Muscle layer of duodenum (tissue), 2 donors: Measurements from ENCODE around the gene GALT.
"Not testable (repeated sequence)": the region's sequence is repeated elsewhere in the genome, so short reads cannot be mapped to it uniquely, and the experiment has no call there.

Experiments
- H3K27ac ChIP-seq: one replicate; pipeline ENCODE4 v1.7.0; 2013; ENCODE audit warnings: mild to moderate bottlenecking, low read length
- H3K27me3 ChIP-seq: one replicate; pipeline ENCODE4 v1.7.0; 2013; ENCODE audit warnings: low read depth, mild to moderate bottlenecking, control low read depth, low read length
- H3K36me3 ChIP-seq, 2 donors: one replicate each; pipeline ENCODE4 v1.7.0; 2013; ENCODE audit warnings: low read length in 2 of 2, control low read depth in 1 of 2, mild to moderate bottlenecking in 1 of 2; ENCODE audit not compliant: insufficient read depth in 2 of 2, control insufficient read depth in 1 of 2
- H3K4me1 ChIP-seq, 2 donors: one replicate each; pipeline ENCODE4 v1.7.0; 2013; ENCODE audit warnings: low read length in 2 of 2, mild to moderate bottlenecking in 2 of 2, control low read depth in 1 of 2, moderate library complexity in 1 of 2; ENCODE audit not compliant: insufficient read depth in 2 of 2, control insufficient read depth in 1 of 2
- H3K4me3 ChIP-seq, 2 donors: one replicate each; pipeline ENCODE4 v1.7.0; 2013; ENCODE audit warnings: low read length in 2 of 2, low read depth in 1 of 2, mild to moderate bottlenecking in 1 of 2
- H3K9me3 ChIP-seq, 2 donors: one replicate each; pipeline ENCODE4 v1.7.0; 2013; ENCODE audit warnings: low read length in 2 of 2, control low read depth in 1 of 2, mild to moderate bottlenecking in 1 of 2; ENCODE audit not compliant: control insufficient read depth in 1 of 2
- donor health status: healthy.

GALT gene

GRCh38 chr9:34639322-34639721, 7.2 kb upstream of the GALT start:
- not testable (repeated sequence) for H3K36me3 ChIP-seq, H3K27me3 ChIP-seq

DNA sequence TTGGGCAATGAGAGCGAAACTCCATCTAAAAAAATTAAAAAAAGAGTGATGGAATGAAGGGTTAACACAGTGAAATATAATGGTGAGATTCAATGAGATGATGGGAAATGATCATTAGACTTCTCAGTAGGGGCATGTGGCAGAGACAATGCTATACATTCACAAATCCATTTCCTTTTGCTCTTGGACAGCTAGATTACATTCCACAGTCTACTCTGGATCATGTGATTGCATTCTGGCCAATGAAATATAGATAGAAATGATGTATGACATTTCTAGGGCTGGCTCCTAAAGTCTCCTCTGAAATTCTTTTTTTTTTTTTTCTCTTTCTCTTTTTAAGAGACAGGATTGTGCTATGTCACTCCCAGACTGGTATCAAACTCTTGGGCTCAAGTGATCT, 3.8 kb upstream of the GALT start:
- peaks cover 5 to 19% of the 10 kb centered on the region in 2 donors for H3K4me1 ChIP-seq
- H3K27me3 ChIP-seq, result no peaks in the 10 kb centered on the region

More at GRCh38 chr9:34639322-34639721, 7.2 kb upstream of the GALT start:
- H3K9me3 ChIP-seq, H3K27ac ChIP-seq, H3K4me3 ChIP-seq: not testable (repeated sequence)
- H3K4me1 ChIP-seq, result peaks cover 5 to 22% of the 10 kb centered on the region in 2 donors

DNA sequence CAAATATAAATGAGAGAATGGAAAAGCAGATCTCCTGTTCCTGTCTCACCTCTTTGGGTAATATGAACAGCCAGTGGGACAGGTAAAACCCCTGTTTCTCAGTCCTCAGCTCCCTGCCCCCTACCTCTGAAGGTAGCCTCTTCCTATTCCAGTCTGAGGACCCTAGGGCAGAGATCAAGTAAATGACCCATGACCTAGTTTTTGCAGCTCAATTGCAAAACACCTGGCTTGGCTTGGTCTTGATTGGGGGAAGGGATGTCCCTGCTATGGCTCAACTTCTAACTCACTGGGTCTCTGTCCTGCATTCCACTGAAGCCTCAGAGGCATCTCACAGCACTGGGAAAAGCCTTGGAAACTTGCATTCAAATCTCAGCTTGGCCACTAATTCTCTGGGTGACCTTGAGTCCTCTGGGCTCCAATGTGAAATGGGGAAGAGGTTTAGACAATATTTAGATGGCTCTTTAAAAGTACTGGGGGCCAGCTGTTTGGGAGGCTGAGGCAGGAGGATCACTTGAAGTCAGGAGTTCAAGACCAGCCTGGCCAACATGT, 1.6 kb upstream of the GALT start:
- Histone ChIP-seq H3K27me3 (no peaks in the 10 kb centered on the region), H3K4me1 (peaks cover 5 to 27% of the 10 kb centered on the region in 2 donors), H3K4me3 (no peak overlapping the region), H3K27ac (no peak overlapping the region), H3K9me3 (no peaks in the 10 kb centered on the region), H3K36me3 (peaks cover 13 to 15% of the 10 kb centered on the region in 2 donors)

More for the DNA sequence above, 3.8 kb upstream of the GALT start:
- Histone ChIP-seq H3K9me3 (no peaks in the 10 kb centered on the region), H3K4me3 (no peak overlapping the region), H3K27ac (no peak overlapping the region), H3K36me3 (no peaks in the 10 kb centered on the region)

DNA sequence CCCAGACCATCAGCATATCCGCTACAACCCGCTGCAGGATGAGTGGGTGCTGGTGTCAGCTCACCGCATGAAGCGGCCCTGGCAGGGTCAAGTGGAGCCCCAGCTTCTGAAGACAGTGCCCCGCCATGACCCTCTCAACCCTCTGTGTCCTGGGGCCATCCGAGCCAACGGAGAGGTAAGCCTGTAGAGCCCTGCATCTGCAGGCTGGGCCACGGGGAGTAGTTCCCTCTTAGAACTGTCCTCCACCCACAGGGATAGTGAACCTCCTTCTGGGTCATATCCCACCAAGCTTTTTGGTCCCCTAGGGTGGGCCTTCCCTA, 569 bp downstream of the GALT start:
- peak overlapping the region; percentile 83 to 87 for H3K4me3 ChIP-seq
- peaks cover 15 to 41% of the 10 kb centered on the region in 2 donors for H3K4me1 ChIP-seq
- peaks cover 15% of the 10 kb centered on the region in 2 donors for H3K36me3 ChIP-seq
- H3K27ac ChIP-seq, result peak overlapping the region; percentile 76
- no peaks in the 10 kb centered on the region for H3K9me3 ChIP-seq
- no peaks in the 10 kb centered on the region for H3K27me3 ChIP-seq

GRCh38 chr9:34647651-34648050, 1.2 kb downstream of the GALT start:
- Histone ChIP-seq H3K36me3 (peaks cover 15% of the 10 kb centered on the region in 2 donors), H3K4me3 (peak overlapping the region; percentile 83 to 87), H3K27me3 (no peaks in the 10 kb centered on the region), H3K9me3 (no peaks in the 10 kb centered on the region), H3K27ac (peak overlapping the region; percentile 76), H3K4me1 (peaks cover 20 to 47% of the 10 kb centered on the region in 2 donors)

DNA sequence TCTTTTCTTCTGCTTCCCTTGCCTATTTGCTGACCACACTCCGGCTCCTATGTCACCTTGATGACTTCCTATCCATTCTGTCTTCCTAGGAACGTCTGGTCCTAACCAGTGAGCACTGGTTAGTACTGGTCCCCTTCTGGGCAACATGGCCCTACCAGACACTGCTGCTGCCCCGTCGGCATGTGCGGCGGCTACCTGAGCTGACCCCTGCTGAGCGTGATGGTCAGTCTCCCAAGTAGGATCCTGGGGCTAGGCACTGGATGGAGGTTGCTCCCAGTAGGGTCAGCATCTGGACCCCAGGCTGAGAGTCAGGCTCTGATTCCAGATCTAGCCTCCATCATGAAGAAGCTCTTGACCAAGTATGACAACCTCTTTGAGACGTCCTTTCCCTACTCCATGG, 2.2 kb downstream of the GALT start:
- Histone ChIP-seq H3K27ac (no peak overlapping the region), H3K4me3 (no peak overlapping the region), H3K4me1 (peaks cover 29 to 57% of the 10 kb centered on the region in 2 donors)

DNA sequence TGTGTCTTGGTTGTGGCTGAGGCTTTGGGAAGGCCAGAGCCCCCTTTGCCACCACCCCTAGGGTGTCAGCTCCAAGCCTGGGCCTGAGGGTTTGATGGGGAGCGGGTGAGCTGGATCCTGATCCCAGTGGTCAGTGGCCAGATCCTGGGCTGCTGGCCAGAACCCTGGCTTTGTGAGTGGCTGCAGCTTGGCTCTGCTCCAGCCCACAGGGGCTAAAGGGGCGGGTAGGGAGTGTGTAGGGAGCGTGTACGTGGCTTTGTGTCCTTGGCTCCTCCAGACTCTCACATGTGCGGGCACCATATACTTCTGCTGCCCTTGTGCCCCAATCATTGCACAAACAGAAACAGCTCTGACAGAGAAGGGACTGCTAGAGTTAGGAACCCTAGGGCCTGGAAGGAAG, 4.3 kb downstream of the GALT start:
- H3K27me3 ChIP-seq, result no peaks in the 10 kb centered on the region
- no peak overlapping the region for H3K4me3 ChIP-seq
- H3K9me3 ChIP-seq, result no peaks in the 10 kb centered on the region
- H3K27ac ChIP-seq, result peak overlapping the region; percentile 70
- H3K4me1 ChIP-seq, result peaks cover 29 to 76% of the 10 kb centered on the region in 2 donors
- peaks cover 15% of the 10 kb centered on the region in 2 donors for H3K36me3 ChIP-seq

More for the DNA sequence above, 2.2 kb downstream of the GALT start:
- H3K9me3 ChIP-seq, result no peaks in the 10 kb centered on the region
- no peaks in the 10 kb centered on the region for H3K27me3 ChIP-seq
- H3K36me3 ChIP-seq, result peaks cover 15% of the 10 kb centered on the region in 2 donors

DNA sequence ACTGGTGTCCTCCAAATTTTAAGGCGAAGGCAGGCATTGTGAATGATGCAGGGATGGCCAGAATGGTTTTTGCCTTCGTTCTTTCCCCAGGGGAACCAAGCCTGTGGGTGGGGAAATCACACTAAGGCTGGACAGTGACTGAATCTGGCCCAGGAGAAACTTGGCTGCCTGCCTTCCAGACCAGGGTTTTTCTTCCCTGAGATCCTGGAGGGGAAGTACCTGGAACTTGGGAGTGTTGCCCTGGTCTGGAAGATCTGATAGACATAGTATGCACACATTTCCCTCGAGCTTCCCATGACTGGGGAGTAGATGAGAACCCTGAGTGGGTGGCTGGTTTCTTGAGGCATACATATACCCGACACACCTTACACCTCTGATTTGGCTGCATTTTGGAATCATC, 4.8 kb downstream of the GALT start:
- H3K36me3 ChIP-seq, result peaks cover 15% of the 10 kb centered on the region in 2 donors
- no peaks in the 10 kb centered on the region for H3K27me3 ChIP-seq
- no peaks in the 10 kb centered on the region for H3K9me3 ChIP-seq
- peak overlapping the region; percentile 70 for H3K27ac ChIP-seq
- H3K4me3 ChIP-seq, result peak overlapping the region; percentile 57 to 65
- H3K4me1 ChIP-seq, result peaks cover 29 to 71% of the 10 kb centered on the region in 2 donors

GRCh38 chr9:34651876-34652601, 5.6 kb downstream of the GALT start, which contains the start of gene IL11RA:
Gene IL11RA (plus strand): TSS chr9:34652185. CDS start chr9:34655218, 3,033 bp downstream.
- H3K9me3 ChIP-seq, result no peaks in the 10 kb centered on the region
- peak within 1 kb of the TSS; percentile 57 to 65 for H3K4me3 ChIP-seq
- H3K27me3 ChIP-seq, result no peaks in the 10 kb centered on the region
- peak within 1 kb of the TSS; percentile 70 for H3K27ac ChIP-seq
- peaks cover 15% of the 10 kb centered on the region in 2 donors for H3K36me3 ChIP-seq
- peaks cover 29 to 68% of the 10 kb centered on the region in 2 donors for H3K4me1 ChIP-seq

DNA sequence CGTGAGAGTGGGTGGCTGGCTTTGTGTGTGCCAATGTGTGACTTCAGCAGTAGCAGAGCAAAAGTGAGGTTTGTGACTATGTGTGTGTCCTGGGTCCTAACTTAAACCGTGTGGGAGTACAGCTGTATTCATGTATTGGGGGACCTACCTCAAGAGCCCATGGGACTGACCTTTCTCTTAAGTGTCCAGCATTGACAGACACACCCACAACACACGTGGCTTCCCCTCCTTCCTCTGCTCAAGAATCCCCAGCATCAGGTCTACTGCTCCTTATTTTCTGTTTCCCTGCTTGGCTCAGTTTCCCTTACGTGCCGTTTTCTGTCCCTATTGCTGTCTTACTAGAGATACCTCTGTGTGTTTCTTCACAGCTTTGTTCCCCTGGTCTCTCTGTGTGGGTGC, 6.1 kb downstream of the GALT start:
- H3K9me3 ChIP-seq, result no peaks in the 10 kb centered on the region
- H3K4me3 ChIP-seq, result peak overlapping the region; percentile 57 to 65
- peaks cover 24 to 63% of the 10 kb centered on the region in 2 donors for H3K4me1 ChIP-seq
- H3K27me3 ChIP-seq, result no peaks in the 10 kb centered on the region
- H3K36me3 ChIP-seq, result peaks cover 15% of the 10 kb centered on the region in 2 donors
- H3K27ac ChIP-seq, result peak overlapping the region; percentile 70

DNA sequence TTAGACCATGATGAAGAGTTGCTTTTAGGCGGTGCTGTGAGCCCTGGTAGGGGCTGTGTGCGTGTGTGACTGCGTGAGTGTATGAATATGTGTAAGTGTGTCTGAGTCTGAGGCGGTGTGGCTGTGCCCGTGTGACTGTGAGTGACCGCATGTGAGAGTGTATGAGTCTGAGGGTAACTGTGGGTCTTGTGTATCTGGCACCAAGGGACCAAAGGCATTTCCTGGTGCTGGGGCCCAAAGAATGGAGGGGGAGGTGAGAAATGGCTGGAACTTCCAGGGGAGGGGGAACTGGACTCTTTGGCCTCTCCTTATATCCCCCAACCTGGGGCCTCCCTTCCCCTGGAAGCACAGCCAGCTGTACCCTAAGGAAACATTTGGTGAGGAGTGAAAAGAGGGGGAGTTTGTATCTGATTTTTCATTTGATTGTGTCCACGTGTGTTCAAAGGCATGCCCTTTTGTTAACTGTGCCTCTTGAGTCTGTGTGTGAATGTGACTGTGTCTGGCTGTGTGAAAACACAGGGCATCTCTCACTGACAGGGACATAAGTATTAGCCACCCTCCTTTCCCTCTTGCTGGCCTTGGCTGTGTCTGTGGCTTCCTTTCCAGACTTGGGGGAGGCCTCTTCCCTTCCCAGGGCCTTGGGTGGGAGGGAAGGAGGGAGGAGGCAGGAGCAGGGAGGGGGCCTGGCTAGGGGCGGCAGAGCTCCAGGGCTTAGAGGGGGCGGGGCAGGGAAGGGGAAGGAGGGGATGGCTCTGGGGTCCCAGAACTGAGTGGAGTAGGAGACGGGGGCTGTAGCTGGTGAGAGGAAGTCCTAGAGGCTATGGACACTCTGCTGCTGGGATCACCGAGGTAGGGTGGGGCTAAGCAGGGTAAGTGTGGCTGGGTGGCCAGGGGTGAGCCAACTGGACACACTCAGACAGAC, 6.9 kb downstream of the GALT start:
- H3K4me1 ChIP-seq, result peaks cover 24 to 55% of the 10 kb centered on the region in 2 donors
- peak overlapping the region; percentile 57 to 65 for H3K4me3 ChIP-seq

More for the DNA sequence above, 6.9 kb downstream of the GALT start:
- Histone ChIP-seq H3K27ac (peak overlapping the region; percentile 20), H3K9me3 (no peaks in the 10 kb centered on the region), H3K36me3 (peaks cover 13 to 15% of the 10 kb centered on the region in 2 donors), H3K27me3 (no peaks in the 10 kb centered on the region)
